Hepatocyte (in vitro differentiated cells): ENCODE measurements around the gene FAM53B. TPM values are rescaled to one million over a fixed set of nuclear protein-coding genes. Genes with fewer than 3 reads are reported as not detected.
A peak's percentile ranks its signal among the peaks of the same experiment; 100 is the strongest.

Experiments used
- DNase-seq: peaks from one replicate; pipeline ENCODE4 v3.0.0-alpha.2; 2016; ENCODE audit warnings: low spot score
- H2AFZ ChIP-seq: fragments of 200-600 bp; sonication (generic); 2 replicates; pipeline ENCODE4 v1.6.0; 2016; ENCODE audit warnings: antibody characterized with exemption, mild to moderate bottlenecking
- H3K27ac ChIP-seq: fragments of 200-600 bp; sonication (generic); 2 replicates; pipeline ENCODE4 v1.5.1; 2016; ENCODE audit warnings: mild to moderate bottlenecking
- H3K27me3 ChIP-seq: fragments of 200-600 bp; sonication (generic); 2 replicates; pipeline ENCODE4 v1.6.1; 2016
- H3K36me3 ChIP-seq: fragments of 200-600 bp; sonication (generic); replicated peaks from 2 replicates; pipeline ENCODE4 v1.5.1; 2016; ENCODE audit warnings: low read depth; ENCODE audit not compliant: insufficient read depth
- H3K4me1 ChIP-seq: fragments of 200-600 bp; sonication (generic); 2 replicates; pipeline ENCODE4 v1.5.1; 2016; ENCODE audit warnings: mild to moderate bottlenecking, moderate library complexity; ENCODE audit not compliant: insufficient read depth
- H3K4me2 ChIP-seq: fragments of 200-600 bp; sonication (generic); 2 replicates; pipeline ENCODE4 v1.6.0; 2016
- H3K4me3 ChIP-seq: fragments of 200-600 bp; sonication (generic); 2 replicates; pipeline ENCODE4 v1.5.1; 2016; ENCODE audit warnings: mild to moderate bottlenecking
- H3K79me2 ChIP-seq: fragments of 200-600 bp; sonication (generic); 2 replicates; pipeline ENCODE4 v1.6.0; 2017; ENCODE audit warnings: mild to moderate bottlenecking
- H3K9me2 ChIP-seq: fragments of 200-600 bp; sonication (generic); replicated peaks from 2 replicates; pipeline ENCODE4 v1.6.0; 2017; ENCODE audit warnings: mild to moderate bottlenecking; ENCODE audit not compliant: insufficient read depth
- H3K9me3 ChIP-seq: fragments of 200-600 bp; sonication (generic); 2 replicates; pipeline ENCODE4 v1.5.1; 2016; ENCODE audit warnings: low read depth, mild to moderate bottlenecking
- H4K20me1 ChIP-seq: fragments of 200-600 bp; sonication (generic); 2 replicates; pipeline ENCODE4 v1.6.0; 2016; ENCODE audit warnings: mild to moderate bottlenecking; ENCODE audit not compliant: insufficient read depth, poor library complexity, severe bottlenecking
- CTCF ChIP-seq: fragments of 200-600 bp; sonication (generic); IDR thresholded peaks from 2 replicates; pipeline ENCODE4 v1.5.1; 2016; ENCODE audit warnings: antibody characterized with exemption, mild to moderate bottlenecking; ENCODE audit not compliant: poor library complexity
- EZH2 ChIP-seq: fragments of 200-600 bp; sonication (generic); IDR thresholded peaks from 2 replicates; pipeline ENCODE4 v1.6.1; 2016; ENCODE audit warnings: antibody characterized with exemption, mild to moderate bottlenecking, borderline replicate concordance
- EZH2phosphoT487 ChIP-seq: fragments of 200-600 bp; sonication (generic); IDR thresholded peaks from one replicate; pipeline ENCODE4 v1.6.1; 2018; ENCODE audit warnings: antibody characterized with exemption, mild to moderate bottlenecking, low read depth, moderate library complexity; ENCODE audit not compliant: unreplicated experiment, severe bottlenecking
- WGBS: methylation state at CpG from one replicate; pipeline ENCODE4 v1.1.6; 2016; ENCODE audit warnings: low lambda C conversion rate; ENCODE audit errors: missing lambda C conversion rate; 5-methylcytosine and 5-hydroxymethylcytosine counted together
- polyA plus RNA-seq: library from polyadenylated mRNA; unstranded; fragments of >200 nt; fragmentation: Nextera tagmentation; extraction: Ambion mirVana; gene quantifications from 2 replicates; pipeline ENCODE4 v1.2.1, GENCODE V29; 2016
- total RNA-seq: library from RNA; depleted of rRNA; stranded (reverse); fragments of >200 nt; gene quantifications from 2 replicates; pipeline ENCODE4 v1.2.3, GENCODE V29; 2014

The FAM53B gene
- total and polyA plus RNA-seq, 2 experiments from 2014 or later: 10.3 to 23.6 TPM

GRCh38 chr10:124636271-124636995 lies 107.7 kb downstream of the FAM53B start:
- Histone ChIP-seq H2AFZ (no peak overlapping the region), H3K9me3 (no peaks in the 10 kb centered on the region), H3K4me2 (no peak overlapping the region), H3K27ac (no peak overlapping the region), H3K36me3 (no peaks in the 10 kb centered on the region), H4K20me1 (peaks cover 7% of the 10 kb centered on the region), H3K4me3 (no peak overlapping the region), H3K4me1 (peaks cover 5% of the 10 kb centered on the region), H3K79me2 (peaks cover 29% of the 10 kb centered on the region), H3K9me2 (no peaks in the 10 kb centered on the region), H3K27me3 (no peaks in the 10 kb centered on the region)
- no peak for DNase-seq
- TF ChIP-seq EZH2 (no peak), EZH2phosphoT487 (no peak), CTCF (no peak)
- 90% methylated on average over 19 of the region's 19 CpGs for WGBS

GRCh38 chr10:124632566-124632965 lies 111.6 kb downstream of the FAM53B start:
- TF ChIP-seq EZH2phosphoT487 (no peak), CTCF (no peak), EZH2 (no peak)
- no peaks in the 10 kb centered on the region for H3K9me2 ChIP-seq
- H3K4me1 ChIP-seq: peaks cover under 1% of the 10 kb centered on the region
- H3K9me3 ChIP-seq: no peaks in the 10 kb centered on the region
- peaks cover 18% of the 10 kb centered on the region for H3K79me2 ChIP-seq
- no peak for DNase-seq
- H4K20me1 ChIP-seq: peaks cover 4% of the 10 kb centered on the region
- no peaks in the 10 kb centered on the region for H3K27me3 ChIP-seq
- H3K4me2 ChIP-seq: no peak overlapping the region
- H3K27ac ChIP-seq: no peak overlapping the region
- no peak overlapping the region for H2AFZ ChIP-seq
- no peak overlapping the region for H3K4me3 ChIP-seq
- 91% methylated on average over 10 of the region's 10 CpGs for WGBS
- no peaks in the 10 kb centered on the region for H3K36me3 ChIP-seq

GRCh38 chr10:124632064-124632531 lies 112.1 kb downstream of the FAM53B start:
- Histone ChIP-seq H3K27ac (no peak overlapping the region), H3K4me2 (no peak overlapping the region), H2AFZ (no peak overlapping the region), H3K9me3 (no peaks in the 10 kb centered on the region), H3K9me2 (no peaks in the 10 kb centered on the region), H3K4me1 (peaks cover 5% of the 10 kb centered on the region), H4K20me1 (peaks cover 4% of the 10 kb centered on the region), H3K27me3 (no peaks in the 10 kb centered on the region), H3K36me3 (no peaks in the 10 kb centered on the region), H3K79me2 (peaks cover 21% of the 10 kb centered on the region), H3K4me3 (no peak overlapping the region)
- TF ChIP-seq EZH2: no peak
- no peak for TF ChIP-seq EZH2phosphoT487
- peak; percentile 16 for TF ChIP-seq CTCF
- DNase-seq: no peak
- WGBS: 87% methylated on average over 19 of the region's 19 CpGs
